ENCODE data around the gene PNPO. TPM values are rescaled to one million over a fixed set of nuclear protein-coding genes. Genes with fewer than 3 reads are reported as not detected.

Gene PNPO
- total and polyA plus RNA-seq, 2 donors, result 9.0 to 21.4 TPM

- WGBS, result 93% methylated on average over 6 of the region's 6 CpGs
- H3K27me3 ChIP-seq (ENCODE audit: control insufficient read depth in 2 of 2, insufficient read depth in 1 of 2, low read length in 1 of 2), result no peaks in the 10 kb centered on the region
- no peak for DNase-seq (ENCODE audit: low read depth in 6 of 9, low spot score in 9 of 9)
- H3K9me3 ChIP-seq (ENCODE audit: control insufficient read depth in 2 of 2, insufficient read depth in 1 of 2, low read length in 1 of 2), result no peaks in the 10 kb centered on the region
- H3K36me3 ChIP-seq (ENCODE audit: control insufficient read depth in 2 of 2, insufficient read depth in 2 of 2, low read length in 1 of 2), result no peaks in the 10 kb centered on the region
- no peak overlapping the region for H3K4me3 ChIP-seq (ENCODE audit: low read length in 2 of 2)
- H3K4me1 ChIP-seq (ENCODE audit: control insufficient read depth in 2 of 2, insufficient read depth in 2 of 2, low read length in 2 of 2), result peaks cover 6 to 31% of the 10 kb centered on the region in 2 donors
- H3K27ac ChIP-seq (ENCODE audit: low read depth in 1 of 2, low read length in 1 of 2), result no peak overlapping the region
These were observed 20.0 kb downstream of the PNPO start for GRCh38 chr17:47961406-47961805.

GRCh38 chr17:47962901-47963300, 21.5 kb downstream of the PNPO start:
- Histone ChIP-seq H3K4me1 (ENCODE audit: control insufficient read depth in 2 of 2, insufficient read depth in 2 of 2, low read length in 2 of 2) (peaks cover 3 to 16% of the 10 kb centered on the region in 2 donors), H3K36me3 (ENCODE audit: control insufficient read depth in 2 of 2, insufficient read depth in 2 of 2, low read length in 1 of 2) (no peaks in the 10 kb centered on the region), H3K4me3 (ENCODE audit: low read length in 2 of 2) (no peak overlapping the region), H3K9me3 (ENCODE audit: control insufficient read depth in 2 of 2, insufficient read depth in 1 of 2, low read length in 1 of 2) (no peaks in the 10 kb centered on the region), H3K27ac (ENCODE audit: low read depth in 1 of 2, low read length in 1 of 2) (no peak overlapping the region), H3K27me3 (ENCODE audit: control insufficient read depth in 2 of 2, insufficient read depth in 1 of 2, low read length in 1 of 2) (no peaks in the 10 kb centered on the region)
- no peak for DNase-seq (ENCODE audit: low read depth in 6 of 9, low spot score in 9 of 9)
- 98% methylated on average over 3 of the region's 3 CpGs for WGBS

GRCh38 chr17:47964856-47965255, 23.5 kb downstream of the PNPO start:
- H3K4me3 ChIP-seq (ENCODE audit: low read length in 2 of 2), result no peak overlapping the region
- no peak overlapping the region for H3K27ac ChIP-seq (ENCODE audit: low read depth in 1 of 2, low read length in 1 of 2)
- WGBS, result 98% methylated on average over 5 of the region's 5 CpGs
- H3K36me3 ChIP-seq (ENCODE audit: control insufficient read depth in 2 of 2, insufficient read depth in 2 of 2, low read length in 1 of 2), result no peaks in the 10 kb centered on the region
- no peaks in the 10 kb centered on the region for H3K9me3 ChIP-seq (ENCODE audit: control insufficient read depth in 2 of 2, insufficient read depth in 1 of 2, low read length in 1 of 2)
- no peak for DNase-seq (ENCODE audit: low read depth in 6 of 9, low spot score in 9 of 9)
- no peaks in the 10 kb centered on the region for H3K27me3 ChIP-seq (ENCODE audit: control insufficient read depth in 2 of 2, insufficient read depth in 1 of 2, low read length in 1 of 2)
- H3K4me1 ChIP-seq (ENCODE audit: control insufficient read depth in 2 of 2, insufficient read depth in 2 of 2, low read length in 2 of 2), result peaks cover 0 to under 1% of the 10 kb centered on the region in 2 donors

GRCh38 chr17:47966079-47966519, 24.7 kb downstream of the PNPO start:
- H3K36me3 ChIP-seq (ENCODE audit: control insufficient read depth in 2 of 2, insufficient read depth in 2 of 2, low read length in 1 of 2), result no peaks in the 10 kb centered on the region
- H3K27ac ChIP-seq (ENCODE audit: low read depth in 1 of 2, low read length in 1 of 2), result no peak overlapping the region
- peaks cover 4 to 9% of the 10 kb centered on the region in 2 donors for H3K4me1 ChIP-seq (ENCODE audit: control insufficient read depth in 2 of 2, insufficient read depth in 2 of 2, low read length in 2 of 2)
- no peak for DNase-seq (ENCODE audit: low read depth in 6 of 9, low spot score in 9 of 9)
- no peak overlapping the region for H3K4me3 ChIP-seq (ENCODE audit: low read length in 2 of 2)
- WGBS, result 87% methylated on average over 1 of the region's 1 CpG
- no peaks in the 10 kb centered on the region for H3K9me3 ChIP-seq (ENCODE audit: control insufficient read depth in 2 of 2, insufficient read depth in 1 of 2, low read length in 1 of 2)
- H3K27me3 ChIP-seq (ENCODE audit: control insufficient read depth in 2 of 2, insufficient read depth in 1 of 2, low read length in 1 of 2), result no peaks in the 10 kb centered on the region

GRCh38 chr17:47967607-47968252, 26.4 kb downstream of the PNPO start:
- WGBS, result 72% methylated on average over 5 of the region's 5 CpGs
- Histone ChIP-seq H3K27me3 (ENCODE audit: control insufficient read depth in 2 of 2, insufficient read depth in 1 of 2, low read length in 1 of 2) (no peaks in the 10 kb centered on the region), H3K36me3 (ENCODE audit: control insufficient read depth in 2 of 2, insufficient read depth in 2 of 2, low read length in 1 of 2) (no peaks in the 10 kb centered on the region), H3K4me3 (ENCODE audit: low read length in 2 of 2) (no peak overlapping the region), H3K4me1 (ENCODE audit: control insufficient read depth in 2 of 2, insufficient read depth in 2 of 2, low read length in 2 of 2) (peaks cover 11 to 20% of the 10 kb centered on the region in 2 donors), H3K9me3 (ENCODE audit: control insufficient read depth in 2 of 2, insufficient read depth in 1 of 2, low read length in 1 of 2) (no peaks in the 10 kb centered on the region), H3K27ac (ENCODE audit: low read depth in 1 of 2, low read length in 1 of 2) (no peak overlapping the region)
- no peak for DNase-seq (ENCODE audit: low read depth in 6 of 9, low spot score in 9 of 9)

- H3K27me3 ChIP-seq (ENCODE audit: control insufficient read depth in 2 of 2, insufficient read depth in 1 of 2, low read length in 1 of 2), result no peaks in the 10 kb centered on the region
- no peaks in the 10 kb centered on the region for H3K9me3 ChIP-seq (ENCODE audit: control insufficient read depth in 2 of 2, insufficient read depth in 1 of 2, low read length in 1 of 2)
- H3K27ac ChIP-seq (ENCODE audit: low read depth in 1 of 2, low read length in 1 of 2), result no peak overlapping the region
- no peak for DNase-seq (ENCODE audit: low read depth in 6 of 9, low spot score in 9 of 9)
- WGBS, result 98% methylated on average over 5 of the region's 5 CpGs
- H3K4me1 ChIP-seq (ENCODE audit: control insufficient read depth in 2 of 2, insufficient read depth in 2 of 2, low read length in 2 of 2), result peaks cover 13 to 29% of the 10 kb centered on the region in 2 donors
- no peak overlapping the region for H3K4me3 ChIP-seq (ENCODE audit: low read length in 2 of 2)
- H3K36me3 ChIP-seq (ENCODE audit: control insufficient read depth in 2 of 2, insufficient read depth in 2 of 2, low read length in 1 of 2), result peaks cover 4 to 5% of the 10 kb centered on the region in 2 donors
These were observed 27.5 kb downstream of the PNPO start for GRCh38 chr17:47968836-47969235.

- Histone ChIP-seq H3K36me3 (ENCODE audit: control insufficient read depth in 2 of 2, insufficient read depth in 2 of 2, low read length in 1 of 2) (peaks cover 11 to 16% of the 10 kb centered on the region in 2 donors), H3K9me3 (ENCODE audit: control insufficient read depth in 2 of 2, insufficient read depth in 1 of 2, low read length in 1 of 2) (no peaks in the 10 kb centered on the region), H3K27me3 (ENCODE audit: control insufficient read depth in 2 of 2, insufficient read depth in 1 of 2, low read length in 1 of 2) (no peaks in the 10 kb centered on the region), H3K27ac (ENCODE audit: low read depth in 1 of 2, low read length in 1 of 2) (no peak overlapping the region), H3K4me3 (ENCODE audit: low read length in 2 of 2) (peak overlapping the region; percentile 32 to 67), H3K4me1 (ENCODE audit: control insufficient read depth in 2 of 2, insufficient read depth in 2 of 2, low read length in 2 of 2) (peaks cover 16 to 38% of the 10 kb centered on the region in 2 donors)
- no peak for DNase-seq (ENCODE audit: low read depth in 6 of 9, low spot score in 9 of 9)
- 52% methylated on average over 15 of the region's 15 CpGs for WGBS
These were observed 28.8 kb downstream of the PNPO start for GRCh38 chr17:47969930-47970724.

GRCh38 chr17:47970725-47971499, 29.5 kb downstream of the PNPO start, which contains the start of gene CDK5RAP3:
Gene CDK5RAP3 (plus strand): TSS chr17:47971113. CDS start chr17:47971147, 34 bp downstream.
- Histone ChIP-seq H3K9me3 (ENCODE audit: control insufficient read depth in 2 of 2, insufficient read depth in 1 of 2, low read length in 1 of 2) (no peaks in the 10 kb centered on the region), H3K36me3 (ENCODE audit: control insufficient read depth in 2 of 2, insufficient read depth in 2 of 2, low read length in 1 of 2) (peaks cover 15 to 24% of the 10 kb centered on the region in 2 donors), H3K4me1 (ENCODE audit: control insufficient read depth in 2 of 2, insufficient read depth in 2 of 2, low read length in 2 of 2) (peaks cover 19 to 46% of the 10 kb centered on the region in 2 donors), H3K27me3 (ENCODE audit: control insufficient read depth in 2 of 2, insufficient read depth in 1 of 2, low read length in 1 of 2) (no peaks in the 10 kb centered on the region), H3K27ac (ENCODE audit: low read depth in 1 of 2, low read length in 1 of 2) (peak within 1 kb of the TSS; percentile 67 to 70), H3K4me3 (ENCODE audit: low read length in 2 of 2) (peak within 1 kb of the TSS; percentile 67 to 86)
- under 1% methylated on average over 62 of the region's 62 CpGs for WGBS
- DNase-seq (ENCODE audit: low read depth in 6 of 9, low spot score in 9 of 9), result peak; percentile 93 to 99 (median 98)
